ENCODE data around the gene ZNF79.
A peak's percentile ranks its signal among the peaks of the same experiment; 100 is the strongest.

The ZNF79 gene

GRCh38 chr9:127423934-127424675, at the start of gene ZNF79:
TSS of gene ZNF79 (plus strand) at chr9:127424382. CDS start at chr9:127424788, 406 bp downstream.
- peaks cover 22% of the 10 kb centered on the region for H3K36me3 Mint-ChIP-seq
- peak; percentile 95 for ATAC-seq
- peaks cover 46% of the 10 kb centered on the region for H3K4me1 Mint-ChIP-seq
- no peaks in the 10 kb centered on the region for H3K9me3 Mint-ChIP-seq
- H3K27me3 Mint-ChIP-seq: no peaks in the 10 kb centered on the region
- H3K27ac Mint-ChIP-seq: peak within 1 kb of the TSS; percentile 98
- H3K4me3 Mint-ChIP-seq: peak within 1 kb of the TSS; percentile 97

GRCh38 chr9:127380479-127380878, 43.7 kb upstream of the ZNF79 start:
- Mint-ChIP-seq H3K27ac (no peak overlapping the region), H3K4me1 (no peaks in the 10 kb centered on the region), H3K27me3 (peaks cover 18% of the 10 kb centered on the region), H3K4me3 (no peak overlapping the region), H3K9me3 (no peaks in the 10 kb centered on the region), H3K36me3 (no peaks in the 10 kb centered on the region)
- no peak for ATAC-seq

- Mint-ChIP-seq H3K9me3 (no peaks in the 10 kb centered on the region), H3K4me1 (no peaks in the 10 kb centered on the region), H3K27ac (no peak overlapping the region), H3K27me3 (peaks cover 25% of the 10 kb centered on the region), H3K36me3 (no peaks in the 10 kb centered on the region), H3K4me3 (no peak overlapping the region)
- no peak for ATAC-seq
These were observed 41.6 kb upstream of the ZNF79 start for GRCh38 chr9:127382541-127382940.

- no peak overlapping the region for H3K4me3 Mint-ChIP-seq
- H3K4me1 Mint-ChIP-seq: peaks cover 14% of the 10 kb centered on the region
- H3K27ac Mint-ChIP-seq: no peak overlapping the region
- H3K9me3 Mint-ChIP-seq: no peaks in the 10 kb centered on the region
- no peak for ATAC-seq
- H3K27me3 Mint-ChIP-seq: peaks cover 25% of the 10 kb centered on the region
- H3K36me3 Mint-ChIP-seq: no peaks in the 10 kb centered on the region
These were observed 40.0 kb upstream of the ZNF79 start for GRCh38 chr9:127384016-127384730.

GRCh38 chr9:127384901-127385300, 39.3 kb upstream of the ZNF79 start:
- no peak for ATAC-seq
- H3K36me3 Mint-ChIP-seq: no peaks in the 10 kb centered on the region
- peaks cover 25% of the 10 kb centered on the region for H3K27me3 Mint-ChIP-seq
- H3K4me3 Mint-ChIP-seq: no peak overlapping the region
- H3K27ac Mint-ChIP-seq: no peak overlapping the region
- H3K4me1 Mint-ChIP-seq: peaks cover 15% of the 10 kb centered on the region
- H3K9me3 Mint-ChIP-seq: no peaks in the 10 kb centered on the region

- H3K27me3 Mint-ChIP-seq: peaks cover 25% of the 10 kb centered on the region
- no peak overlapping the region for H3K4me3 Mint-ChIP-seq
- H3K27ac Mint-ChIP-seq: no peak overlapping the region
- H3K9me3 Mint-ChIP-seq: no peaks in the 10 kb centered on the region
- ATAC-seq: no peak
- peaks cover 15% of the 10 kb centered on the region for H3K4me1 Mint-ChIP-seq
- H3K36me3 Mint-ChIP-seq: no peaks in the 10 kb centered on the region
These were observed 37.9 kb upstream of the ZNF79 start for GRCh38 chr9:127386249-127386648.

GRCh38 chr9:127386981-127387380, 37.2 kb upstream of the ZNF79 start:
- Mint-ChIP-seq H3K27me3 (peaks cover 25% of the 10 kb centered on the region), H3K4me3 (no peak overlapping the region), H3K4me1 (peaks cover 15% of the 10 kb centered on the region), H3K9me3 (no peaks in the 10 kb centered on the region), H3K36me3 (no peaks in the 10 kb centered on the region), H3K27ac (no peak overlapping the region)
- ATAC-seq: no peak

- Mint-ChIP-seq H3K9me3 (no peaks in the 10 kb centered on the region), H3K4me3 (no peak overlapping the region)
These were observed 35.9 kb upstream of the ZNF79 start for GRCh38 chr9:127388037-127388855.

GRCh38 chr9:127388856-127389238, 35.3 kb upstream of the ZNF79 start:
- H3K4me3 Mint-ChIP-seq: no peak overlapping the region
- peaks cover 22% of the 10 kb centered on the region for H3K27me3 Mint-ChIP-seq
- H3K4me1 Mint-ChIP-seq: peaks cover 15% of the 10 kb centered on the region
- H3K36me3 Mint-ChIP-seq: no peaks in the 10 kb centered on the region
- no peak for ATAC-seq
- peak overlapping the region; percentile 28 for H3K27ac Mint-ChIP-seq
- no peaks in the 10 kb centered on the region for H3K9me3 Mint-ChIP-seq

More at GRCh38 chr9:127388037-127388855, 35.9 kb upstream of the ZNF79 start:
- Mint-ChIP-seq H3K27ac (peak overlapping the region; percentile 28), H3K4me1 (peaks cover 15% of the 10 kb centered on the region), H3K36me3 (no peaks in the 10 kb centered on the region), H3K27me3 (peaks cover 25% of the 10 kb centered on the region)
- ATAC-seq: peak; percentile 89

GRCh38 chr9:127389381-127390247, 34.6 kb upstream of the ZNF79 start:
- Mint-ChIP-seq H3K36me3 (no peaks in the 10 kb centered on the region), H3K27ac (no peak overlapping the region), H3K9me3 (no peaks in the 10 kb centered on the region), H3K27me3 (peaks cover 14% of the 10 kb centered on the region), H3K4me3 (no peak overlapping the region), H3K4me1 (peaks cover 15% of the 10 kb centered on the region)
- ATAC-seq: no peak

- H3K27ac Mint-ChIP-seq: no peak overlapping the region
- no peaks in the 10 kb centered on the region for H3K9me3 Mint-ChIP-seq
- peaks cover 15% of the 10 kb centered on the region for H3K4me1 Mint-ChIP-seq
- no peak for ATAC-seq
- no peaks in the 10 kb centered on the region for H3K36me3 Mint-ChIP-seq
- peaks cover 9% of the 10 kb centered on the region for H3K27me3 Mint-ChIP-seq
- H3K4me3 Mint-ChIP-seq: no peak overlapping the region
These were observed 34.0 kb upstream of the ZNF79 start for GRCh38 chr9:127390248-127390545.

- H3K9me3 Mint-ChIP-seq: no peaks in the 10 kb centered on the region
- no peak overlapping the region for H3K27ac Mint-ChIP-seq
- ATAC-seq: no peak
- H3K4me1 Mint-ChIP-seq: peaks cover 15% of the 10 kb centered on the region
- peaks cover 6% of the 10 kb centered on the region for H3K27me3 Mint-ChIP-seq
- no peak overlapping the region for H3K4me3 Mint-ChIP-seq
- H3K36me3 Mint-ChIP-seq: no peaks in the 10 kb centered on the region
These were observed 33.6 kb upstream of the ZNF79 start for GRCh38 chr9:127390563-127390962.

GRCh38 chr9:127392166-127392565, 32.0 kb upstream of the ZNF79 start:
- ATAC-seq: no peak
- H3K27me3 Mint-ChIP-seq: no peaks in the 10 kb centered on the region
- H3K4me3 Mint-ChIP-seq: no peak overlapping the region
- no peaks in the 10 kb centered on the region for H3K36me3 Mint-ChIP-seq
- H3K9me3 Mint-ChIP-seq: no peaks in the 10 kb centered on the region
- no peak overlapping the region for H3K27ac Mint-ChIP-seq
- H3K4me1 Mint-ChIP-seq: peaks cover 15% of the 10 kb centered on the region

GRCh38 chr9:127392976-127393375, 31.2 kb upstream of the ZNF79 start:
- Mint-ChIP-seq H3K36me3 (no peaks in the 10 kb centered on the region), H3K27me3 (no peaks in the 10 kb centered on the region), H3K27ac (no peak overlapping the region), H3K4me3 (no peak overlapping the region), H3K4me1 (peaks cover 15% of the 10 kb centered on the region), H3K9me3 (no peaks in the 10 kb centered on the region)
- ATAC-seq: no peak

- H3K27ac Mint-ChIP-seq: no peak overlapping the region
- no peaks in the 10 kb centered on the region for H3K9me3 Mint-ChIP-seq
- no peak overlapping the region for H3K4me3 Mint-ChIP-seq
- H3K27me3 Mint-ChIP-seq: no peaks in the 10 kb centered on the region
- peaks cover 15% of the 10 kb centered on the region for H3K4me1 Mint-ChIP-seq
- no peaks in the 10 kb centered on the region for H3K36me3 Mint-ChIP-seq
- no peak for ATAC-seq
These were observed 30.5 kb upstream of the ZNF79 start for GRCh38 chr9:127393645-127394044.
